D341Med (cell line): Measurements from ENCODE around the gene ZNF543.
"Not testable (repeated sequence)": the region's sequence is repeated elsewhere in the genome, so short reads cannot be mapped to it uniquely, and the experiment has no call there.

Experiments
- DNase-seq: peaks from one replicate; pipeline ENCODE4 v3.0.0; 2012; ENCODE audit warnings: low spot score

Gene ZNF543

DNA sequence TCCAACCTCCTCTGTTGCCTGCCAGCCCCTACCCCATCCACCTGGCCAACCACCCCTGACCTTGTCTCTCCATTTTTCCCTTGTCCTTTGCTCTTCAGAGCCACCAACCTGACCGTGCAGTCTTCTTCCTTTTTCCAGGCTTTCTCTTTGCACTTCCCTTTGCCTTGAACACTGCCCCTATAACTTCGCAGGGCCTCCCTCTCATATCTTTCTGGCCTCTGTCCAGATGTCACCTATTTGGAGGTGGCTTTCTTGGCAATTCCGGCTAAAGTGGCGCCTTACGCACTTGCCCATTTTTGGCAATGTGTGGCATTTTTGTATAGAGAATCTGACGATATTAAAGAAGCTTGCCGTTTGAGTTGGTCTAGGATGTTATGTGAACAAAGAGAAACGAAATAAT is 844 bp downstream of the ZNF543 start:
- no peak for DNase-seq

- no peak for DNase-seq
These were observed 1.5 kb downstream of the ZNF543 start for GRCh38 chr19:57321751-57322150.

GRCh38 chr19:57324992-57325391 is 4.7 kb downstream of the ZNF543 start:
- DNase-seq: no peak

DNA sequence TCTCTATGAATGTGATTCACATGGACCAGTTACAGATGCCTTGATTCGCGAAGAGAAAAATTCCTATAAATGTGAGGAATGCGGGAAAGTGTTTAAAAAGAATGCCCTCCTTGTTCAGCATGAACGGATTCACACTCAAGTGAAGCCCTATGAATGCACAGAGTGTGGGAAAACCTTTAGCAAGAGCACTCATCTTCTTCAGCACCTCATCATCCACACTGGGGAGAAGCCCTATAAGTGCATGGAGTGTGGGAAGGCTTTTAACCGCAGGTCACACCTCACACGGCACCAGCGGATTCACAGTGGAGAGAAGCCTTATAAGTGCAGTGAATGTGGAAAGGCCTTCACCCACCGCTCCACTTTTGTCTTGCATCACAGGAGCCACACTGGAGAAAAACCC is 7.7 kb downstream of the ZNF543 start:
- DNase-seq: no peak

GRCh38 chr19:57334191-57334590 is 13.9 kb downstream of the ZNF543 start:
- DNase-seq: no peak

GRCh38 chr19:57338877-57339276 is 18.6 kb downstream of the ZNF543 start:
- DNase-seq: no peak

- DNase-seq: no peak
These were observed 22.3 kb downstream of the ZNF543 start for GRCh38 chr19:57342582-57342981.

DNA sequence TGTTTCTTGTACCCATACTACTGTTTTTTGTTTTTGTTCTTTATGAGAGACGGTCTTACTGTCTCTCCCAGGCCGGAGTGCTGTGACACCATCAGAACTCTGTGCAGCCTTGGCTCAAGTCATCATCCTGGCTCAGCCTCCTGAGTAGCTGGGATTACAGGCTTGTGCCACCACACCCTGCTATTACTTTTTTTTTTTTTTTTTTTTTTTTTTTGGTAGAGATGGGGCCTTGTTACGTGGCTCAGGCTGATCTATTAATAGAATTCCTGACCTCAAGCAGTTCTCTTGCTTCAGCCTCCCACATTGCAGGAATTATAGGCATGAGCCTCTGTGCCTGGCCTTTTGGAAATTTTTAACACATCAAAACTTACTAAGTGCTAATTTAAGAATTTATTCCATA is 27.9 kb downstream of the ZNF543 start:
- no peak for DNase-seq

DNA sequence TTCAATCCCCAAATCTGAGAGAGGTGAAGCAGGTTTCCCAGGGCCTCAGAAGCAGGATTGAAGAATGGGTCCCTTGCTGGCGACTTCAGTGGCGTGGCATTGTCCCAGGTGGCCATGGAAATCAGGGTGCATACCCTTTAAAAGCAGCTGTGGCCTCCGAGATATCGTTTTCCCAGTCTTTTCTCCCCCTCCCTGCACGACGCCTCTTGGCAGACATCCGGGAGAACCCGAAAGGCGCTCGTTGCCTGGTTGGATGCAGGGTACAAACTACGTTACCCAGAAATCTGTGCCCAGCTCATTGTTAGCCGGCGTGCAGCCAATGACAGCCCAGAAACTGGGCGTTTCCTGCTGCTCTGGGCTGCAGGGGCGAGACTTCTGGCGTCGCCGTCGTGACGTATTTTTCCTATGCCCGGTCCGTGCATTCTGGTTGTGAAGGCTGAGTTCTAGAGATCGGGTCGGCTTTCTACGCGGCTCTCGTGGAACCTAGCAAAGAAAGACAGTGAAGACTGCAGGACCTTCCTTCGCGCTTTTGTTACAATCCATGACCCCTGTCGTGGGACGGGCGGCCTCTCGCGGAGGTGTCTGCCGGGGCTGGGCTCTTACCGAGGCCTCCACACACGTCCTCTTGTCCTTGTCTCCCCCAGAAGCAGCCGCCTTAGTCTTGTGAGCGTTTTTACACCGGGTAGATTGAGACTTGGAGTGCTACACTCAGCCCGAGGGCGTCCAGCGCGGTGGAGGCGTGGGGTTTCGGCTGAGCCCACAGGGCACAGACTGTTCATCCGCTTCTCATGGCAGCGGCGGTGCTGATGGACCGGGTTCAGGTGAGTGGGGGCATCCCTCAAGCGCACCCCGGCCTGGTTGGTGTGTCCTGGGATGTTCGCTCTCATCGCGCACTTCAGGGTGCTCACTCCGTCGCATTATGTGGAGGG is 30.9 kb downstream of the ZNF543 start, which contains the start of gene ZNF304:
ZNF304 (plus strand) TSS at position 395 of the 929 bp plus-strand sequence; CDS start at position 789, 394 bp downstream.
- peak; percentile 96 for DNase-seq

GRCh38 chr19:57351867-57352266 is 31.6 kb downstream of the ZNF543 start:
- peak; percentile 34 for DNase-seq

GRCh38 chr19:57355916-57356315 is 35.6 kb downstream of the ZNF543 start:
- no peak for DNase-seq

DNA sequence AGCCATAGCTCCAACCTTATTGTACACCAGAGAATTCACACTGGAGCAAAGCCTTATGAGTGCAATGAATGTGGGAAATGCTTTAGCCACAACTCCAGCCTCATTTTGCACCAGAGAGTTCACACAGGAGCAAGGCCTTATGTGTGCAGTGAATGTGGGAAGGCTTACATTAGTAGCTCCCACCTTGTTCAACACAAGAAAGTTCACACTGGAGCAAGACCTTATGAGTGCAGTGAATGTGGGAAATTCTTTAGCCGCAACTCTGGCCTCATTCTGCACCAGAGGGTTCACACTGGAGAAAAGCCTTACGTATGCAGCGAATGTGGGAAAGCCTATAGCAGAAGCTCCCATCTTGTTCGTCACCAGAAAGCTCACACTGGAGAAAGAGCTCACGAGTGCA is 37.1 kb downstream of the ZNF543 start:
- no peak for DNase-seq

- no peak for DNase-seq
These were observed 39.0 kb downstream of the ZNF543 start for GRCh38 chr19:57359300-57359699.

DNA sequence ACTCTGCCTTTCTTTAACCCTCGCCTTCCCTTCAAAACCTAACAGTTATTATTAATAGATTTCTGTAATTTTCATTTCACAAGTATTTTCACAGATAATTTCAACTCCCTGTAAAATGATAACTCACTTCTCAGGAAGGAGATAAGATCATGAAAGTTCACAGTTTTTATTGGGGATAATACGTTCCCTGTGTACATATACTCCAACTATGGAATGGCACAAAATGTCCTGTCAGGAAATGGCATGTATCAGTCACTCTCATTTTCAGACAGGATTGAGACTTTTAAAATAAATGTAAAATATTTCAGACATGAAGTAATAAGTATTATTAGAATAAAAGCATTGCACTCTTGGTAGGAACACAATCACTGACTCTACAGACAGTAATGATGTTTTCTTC is 42.1 kb downstream of the ZNF543 start:
- DNase-seq: no peak

DNA sequence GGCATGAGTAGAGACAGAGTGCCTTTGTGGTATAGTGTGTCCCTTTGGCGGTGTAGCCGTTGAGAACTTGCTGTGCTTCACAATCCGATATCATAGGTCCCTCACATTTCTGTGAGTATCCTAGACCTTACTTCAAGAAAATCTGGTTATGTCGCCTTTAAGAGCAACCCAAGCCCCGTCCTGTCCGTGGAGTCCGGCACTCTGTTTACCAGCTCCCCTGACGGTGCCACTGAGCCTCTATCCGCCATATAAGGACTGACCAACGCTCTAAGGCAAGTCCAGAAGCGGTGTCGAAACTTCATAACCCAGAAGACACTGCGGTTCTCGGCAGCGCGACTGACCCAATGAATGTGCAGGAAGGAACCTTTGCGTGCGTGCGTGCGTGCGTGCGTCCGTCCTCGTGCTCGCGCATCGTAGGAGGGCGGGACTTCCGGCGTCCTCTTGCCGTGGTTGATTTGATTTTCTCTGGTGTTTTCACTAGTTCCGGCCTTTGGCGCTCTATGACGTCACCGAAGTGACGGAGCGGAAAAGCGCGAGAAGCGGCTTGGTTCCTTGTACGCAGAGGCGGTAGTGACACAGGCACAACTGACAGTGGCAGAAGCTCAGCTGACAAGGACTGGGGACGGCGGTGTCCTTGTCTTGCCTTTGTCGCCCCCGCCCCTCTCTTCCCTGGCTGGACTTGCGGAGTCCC is 42.9 kb downstream of the ZNF543 start, which contains the start of the genes TRAPPC2B and ZNF547:
TRAPPC2B (plus strand) TSS at position 555 of the 691 bp plus-strand sequence. CDS start 1,283 bp downstream, outside the sequence.
ZNF547 (plus strand) TSS at position 555 of the 691 bp plus-strand sequence. CDS start 5,005 bp downstream, outside the sequence.
- DNase-seq: peak; percentile 91

DNA sequence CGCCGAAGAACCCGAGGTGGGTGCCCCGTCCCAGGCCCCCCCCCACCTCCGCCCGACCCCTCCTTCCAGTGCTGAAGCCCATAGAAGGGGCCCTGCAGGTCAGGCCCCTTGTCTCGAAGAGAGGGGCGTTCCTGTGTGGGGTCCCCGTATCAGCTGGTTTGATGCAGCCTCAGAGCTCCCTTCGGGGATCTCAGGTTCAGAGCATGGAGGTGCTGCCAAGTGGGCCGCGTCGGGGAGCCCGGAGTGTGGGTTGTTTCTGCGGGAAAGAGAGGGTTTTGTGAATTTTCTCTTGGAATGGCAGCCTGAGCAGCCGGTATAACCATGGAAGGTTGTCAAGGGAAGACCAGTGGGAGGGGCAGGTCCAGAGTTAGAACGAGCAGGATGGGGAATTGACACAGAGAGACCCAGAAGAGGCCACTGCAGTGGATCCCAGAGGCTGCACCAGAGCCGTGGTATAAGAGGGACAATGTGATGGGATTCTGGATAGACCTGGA is 43.5 kb downstream of the ZNF543 start:
- no peak for DNase-seq

- DNase-seq: no peak
These were observed 46.5 kb downstream of the ZNF543 start for GRCh38 chr19:57366776-57367175.

GRCh38 chr19:57374179-57374578 is 53.9 kb downstream of the ZNF543 start:
- DNase-seq: no peak

DNA sequence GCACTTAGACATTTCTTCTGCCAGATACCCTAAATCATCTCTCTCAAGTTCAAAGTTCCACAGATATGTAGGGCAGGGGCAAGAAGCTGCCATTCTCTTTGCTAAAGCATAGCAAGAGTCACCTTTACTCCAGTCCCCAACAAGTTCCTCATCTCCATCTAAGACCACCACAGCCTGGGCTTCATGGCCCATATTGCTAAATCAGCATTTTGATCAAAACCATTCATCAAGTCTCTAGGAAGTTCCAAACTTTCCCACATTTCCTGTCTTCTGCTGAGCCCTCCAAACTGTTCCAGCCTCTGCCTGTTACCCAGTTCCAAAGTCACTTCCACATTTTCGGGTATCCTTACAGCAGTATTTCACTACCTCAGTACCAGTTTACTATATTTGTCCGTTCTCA is 54.4 kb downstream of the ZNF543 start:
- not testable (repeated sequence) for DNase-seq

DNA sequence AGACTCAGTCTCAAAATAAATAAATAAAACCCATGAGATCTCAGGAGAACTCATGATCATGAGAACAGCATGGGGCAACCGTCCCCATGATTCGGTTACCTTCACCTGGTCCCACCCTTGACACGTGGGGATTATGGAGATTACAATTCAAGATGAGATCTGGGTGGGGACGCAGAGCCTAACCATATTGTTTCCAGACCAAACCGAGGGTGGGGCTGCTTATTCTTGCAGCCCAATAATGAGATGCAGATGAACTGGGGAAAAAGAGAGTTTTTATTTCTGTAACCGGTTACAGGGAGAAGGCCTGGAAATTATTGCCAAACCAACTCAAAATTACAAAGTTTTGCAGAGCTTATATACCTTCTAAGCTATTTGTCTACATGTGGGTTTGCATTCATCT is 55.9 kb downstream of the ZNF543 start:
- no peak for DNase-seq

- DNase-seq: no peak
These were observed 57.4 kb downstream of the ZNF543 start for GRCh38 chr19:57377498-57378146.
